Left ventricle myocardium superior (tissue), 1 donor: ENCODE results near the gene PPP4C. TPM values are rescaled to one million over a fixed set of nuclear protein-coding genes. Genes with fewer than 3 reads are reported as not detected.

Source experiments
- ATAC-seq: fragments of 200-7000 bp; cut with Tn5 transposase; one replicate; pipeline ENCODE4 v1.9.1; 2020; ENCODE audit warnings: mild to moderate bottlenecking, moderate library complexity
- DNase-seq: peaks from one replicate; pipeline ENCODE4 v3.0.0-alpha.2; 2020
- intact Hi-C: fragments of 100-400 bp; cut with micrococcal nuclease; formaldehyde crosslinking; loops from one replicate; pipeline ENCODE4 v1.11.0; 2022
- total RNA-seq: library from RNA; stranded (reverse); fragmentation: NEBNext Ultra II Directional; extraction: Animal tissue kit (Norgen Biotek cat#: 25700); gene quantifications from one replicate; pipeline ENCODE4 v1.2.1, GENCODE V29; 2021
- donor health status: DM: no; HTN: yes; CAD: no; lungs with severe emphysema.

PPP4C gene
- total RNA-seq, 1 donor from 2014 or later: 33.1 TPM

GRCh38 chr16:30053376-30054015 lies 22.3 kb upstream of the PPP4C start:
- DNase-seq (no peak), ATAC-seq (peak; percentile 27)
- intact Hi-C loops: no loop called here

- ATAC-seq: no peak
- intact Hi-C loops: no loop called here
Measured at GRCh38 chr16:30054451-30054850, 21.3 kb upstream of the PPP4C start.

GRCh38 chr16:30054959-30055553 lies 20.7 kb upstream of the PPP4C start:
- intact Hi-C loops: no loop called here
- DNase-seq (no peak), ATAC-seq (no peak)

More at GRCh38 chr16:30054451-30054850, 21.3 kb upstream of the PPP4C start:
- DNase-seq: no peak

GRCh38 chr16:30060346-30060745 lies 15.4 kb upstream of the PPP4C start:
- ATAC-seq (no peak), DNase-seq (no peak)
- intact Hi-C loops: no loop called here

- ATAC-seq (no peak), DNase-seq (peak; percentile 66)
- intact Hi-C loops: no loop called here
Measured at GRCh38 chr16:30060836-30061554, 14.8 kb upstream of the PPP4C start.

- ATAC-seq (no peak), DNase-seq (no peak)
- intact Hi-C loops: no loop called here
Measured at GRCh38 chr16:30063278-30063892, 12.4 kb upstream of the PPP4C start.

- intact Hi-C loops: no loop called here
- ATAC-seq (peak; percentile 60), DNase-seq (peak; percentile 88)
Measured at GRCh38 chr16:30063893-30064728, 11.7 kb upstream of the PPP4C start.

GRCh38 chr16:30064729-30065101 lies 11.1 kb upstream of the PPP4C start:
- ATAC-seq (peak; percentile 2), DNase-seq (no peak)
- intact Hi-C loops: no loop called here

- ATAC-seq (peak; percentile 85), DNase-seq (peak; percentile 99)
- intact Hi-C loops: no loop called here
Measured at GRCh38 chr16:30065102-30065942, 10.5 kb upstream of the PPP4C start, which contains the start of gene ALDOA. Gene ALDOA (plus strand): TSS chr16:30065760. CDS start chr16:30066898, 1,138 bp downstream.

- ATAC-seq (peak; percentile 0), DNase-seq (peak; percentile 42)
- intact Hi-C loops: no loop called here
Measured at GRCh38 chr16:30065943-30066760, 9.6 kb upstream of the PPP4C start.

- intact Hi-C loops: no loop called here
Measured at GRCh38 chr16:30066761-30067583, 8.8 kb upstream of the PPP4C start.

GRCh38 chr16:30067584-30067916 lies 8.2 kb upstream of the PPP4C start:
- DNase-seq (no peak), ATAC-seq (no peak)
- intact Hi-C loops: no loop called here

More at GRCh38 chr16:30066761-30067583, 8.8 kb upstream of the PPP4C start:
- ATAC-seq: no peak
- peak; percentile 71 for DNase-seq

- no peak for DNase-seq
- intact Hi-C loops: no loop called here
- ATAC-seq: no peak
Measured at GRCh38 chr16:30068333-30068732, 7.5 kb upstream of the PPP4C start.

- DNase-seq (peak; percentile 40), ATAC-seq (no peak)
- intact Hi-C loops: no loop called here
Measured at GRCh38 chr16:30068750-30069610, 6.8 kb upstream of the PPP4C start.

- peak; percentile 59 for DNase-seq
- intact Hi-C loops: no loop called here
- ATAC-seq: peak; percentile 0
Measured at GRCh38 chr16:30069611-30070462, 6.0 kb upstream of the PPP4C start.
